SHP77 (cell line): ENCODE data around the gene SNRPD3.
"Not testable (repeated sequence)": the region's sequence is repeated elsewhere in the genome, so short reads cannot be mapped to it uniquely, and the experiment has no call there.

Experiments
- DNase-seq, 2 experiments: peaks; one replicate each; lab custom pipeline; 2025; lab: John Stamatoyannopoulos, UW

Gene SNRPD3

DNA sequence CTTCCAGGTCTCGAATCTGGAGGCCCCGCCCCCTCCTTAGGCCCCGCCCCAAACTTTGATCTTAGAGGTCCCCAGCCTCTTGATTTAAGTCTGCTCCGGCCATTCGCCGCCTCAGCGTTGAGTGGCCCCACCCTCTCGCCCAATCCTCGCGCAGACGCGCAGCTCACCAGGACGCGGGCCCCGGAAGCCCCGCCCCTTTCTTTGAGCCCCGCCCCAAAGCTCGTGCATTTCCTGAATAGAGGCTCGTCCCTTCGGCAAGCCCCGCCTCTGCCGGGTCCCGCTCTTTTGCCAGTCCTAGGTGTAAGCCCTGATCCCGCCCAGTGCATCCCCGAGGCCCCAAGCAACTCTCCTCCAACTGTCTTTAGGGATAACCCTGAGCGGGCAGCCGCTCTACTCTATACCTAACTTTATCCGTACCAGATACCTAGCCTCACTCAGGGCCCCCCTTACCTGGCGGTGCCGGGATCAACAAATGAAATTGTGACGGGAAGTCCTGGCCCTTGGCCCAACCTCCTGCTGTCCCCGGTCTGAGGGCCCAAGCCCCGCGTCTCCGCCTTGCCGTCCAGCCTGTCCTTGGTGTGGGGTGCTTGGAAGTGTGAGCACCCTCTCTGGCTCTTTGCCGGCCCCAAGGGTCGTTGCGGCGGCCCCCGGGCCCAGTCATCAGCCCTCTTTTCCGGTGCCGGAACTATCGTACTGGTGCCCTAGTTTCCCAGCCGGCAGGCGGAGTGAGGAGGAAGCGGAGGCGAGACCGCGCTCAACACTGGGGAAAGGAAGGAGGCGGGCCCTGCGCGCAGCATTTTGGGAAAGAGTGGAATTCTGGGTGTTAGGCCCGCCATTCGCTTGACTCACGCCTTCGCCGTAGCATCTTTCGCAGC is at the start of gene SNRPD3:
TSS of gene SNRPD3 (plus strand) at position 835 of the 875 bp plus-strand sequence. CDS start 1,676 bp downstream, outside the sequence.
- peak; percentile 93 to 96 for DNase-seq

DNA sequence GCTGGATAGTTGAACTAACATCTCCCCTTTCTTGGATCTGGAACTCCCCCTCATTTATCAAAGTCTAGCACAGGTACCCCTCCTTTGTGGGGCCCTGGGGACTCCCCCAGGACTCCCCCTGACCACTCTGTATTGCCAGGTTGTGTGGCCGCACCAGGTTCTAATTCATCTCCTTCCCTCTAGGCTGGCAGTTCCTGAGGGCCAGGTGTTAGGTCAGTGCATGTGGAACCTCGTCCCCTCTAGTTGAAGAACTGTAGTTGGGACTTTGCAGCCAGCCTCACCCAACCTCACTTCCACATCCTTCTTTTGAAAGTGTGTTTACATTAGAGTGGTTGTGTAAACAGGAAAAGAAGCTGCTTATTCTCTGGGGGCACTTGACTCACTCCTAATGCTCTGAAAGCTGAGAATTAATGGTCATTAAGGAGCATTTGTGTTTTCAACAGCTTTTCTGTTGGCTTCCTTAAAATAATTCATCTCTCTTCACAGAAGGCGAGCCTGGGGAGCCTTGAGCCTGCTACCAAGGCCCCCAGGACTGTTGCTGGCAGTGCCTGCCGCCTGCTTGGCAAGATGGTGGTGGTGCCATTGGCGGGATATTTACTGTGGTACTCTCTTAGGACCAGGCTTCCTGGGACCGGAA is 48.9 kb upstream of the SNRPD3 start:
- peak in 1 of 2 experiments; percentile 53 for DNase-seq

DNA sequence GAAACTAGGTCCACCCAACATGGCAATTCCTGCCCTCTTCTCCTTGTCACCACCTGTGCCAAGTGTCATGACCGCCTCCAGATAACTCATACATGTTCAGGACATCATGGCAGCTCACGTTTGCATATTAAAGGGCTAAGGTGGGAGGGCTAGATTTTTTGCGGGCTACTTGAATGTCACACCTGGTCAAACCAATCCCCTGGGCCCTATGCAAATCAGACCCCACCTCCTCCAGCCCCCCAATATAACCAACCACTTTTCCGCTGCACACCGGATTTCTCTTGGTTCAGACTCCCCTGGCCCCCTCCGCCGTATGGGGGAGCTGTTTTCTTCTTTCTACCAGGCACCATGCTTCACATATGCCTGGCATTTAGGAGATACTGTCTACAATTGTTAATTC is 48.1 kb upstream of the SNRPD3 start:
- no peak for DNase-seq

DNA sequence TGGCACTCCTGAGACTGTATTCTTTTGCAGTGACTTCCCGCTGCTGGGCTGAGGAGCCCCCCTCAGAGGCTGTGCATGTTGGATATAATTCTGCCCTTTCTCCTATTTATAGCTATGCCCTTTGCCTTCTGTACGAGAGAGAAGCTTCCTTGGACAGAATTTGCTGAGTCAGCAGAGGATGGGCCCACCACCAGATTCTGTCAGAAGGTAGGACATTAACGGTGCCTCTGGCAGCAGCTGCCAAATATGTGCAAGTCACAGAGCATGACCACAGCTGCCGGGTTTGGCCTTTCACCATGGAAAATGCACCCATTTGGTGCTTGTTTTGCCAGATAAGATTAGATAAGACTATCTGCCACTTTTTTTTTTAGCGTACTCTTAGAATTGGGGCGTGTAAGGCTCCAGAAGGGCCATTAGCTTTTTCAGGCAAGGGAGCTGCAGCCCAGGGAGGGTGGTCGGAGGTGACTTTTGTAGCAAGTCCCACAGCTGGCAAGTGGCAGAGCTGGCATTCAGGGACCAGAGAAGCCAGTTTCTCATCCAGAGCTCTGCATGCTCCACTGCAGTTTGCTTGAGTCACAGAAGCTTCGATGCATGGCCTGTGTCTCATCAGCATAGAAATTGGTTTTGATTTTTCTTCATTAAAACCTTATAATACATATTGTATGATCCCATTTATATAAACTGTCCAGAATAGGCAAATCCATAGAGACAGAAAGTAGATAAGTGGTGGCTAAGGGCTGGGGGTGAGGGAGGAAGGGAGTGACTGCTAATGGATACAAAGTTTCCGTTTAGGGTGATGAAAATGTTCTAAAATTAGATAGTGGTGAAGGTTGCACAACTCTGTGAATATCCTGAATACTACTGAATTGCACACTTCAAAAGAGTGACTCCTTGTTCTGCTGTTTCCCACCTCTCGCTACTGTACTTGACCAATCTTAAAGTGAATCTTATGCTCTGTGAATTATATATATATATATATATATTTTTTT is 44.9 kb upstream of the SNRPD3 start:
- peak in 1 of 2 experiments; percentile 12 for DNase-seq

DNA sequence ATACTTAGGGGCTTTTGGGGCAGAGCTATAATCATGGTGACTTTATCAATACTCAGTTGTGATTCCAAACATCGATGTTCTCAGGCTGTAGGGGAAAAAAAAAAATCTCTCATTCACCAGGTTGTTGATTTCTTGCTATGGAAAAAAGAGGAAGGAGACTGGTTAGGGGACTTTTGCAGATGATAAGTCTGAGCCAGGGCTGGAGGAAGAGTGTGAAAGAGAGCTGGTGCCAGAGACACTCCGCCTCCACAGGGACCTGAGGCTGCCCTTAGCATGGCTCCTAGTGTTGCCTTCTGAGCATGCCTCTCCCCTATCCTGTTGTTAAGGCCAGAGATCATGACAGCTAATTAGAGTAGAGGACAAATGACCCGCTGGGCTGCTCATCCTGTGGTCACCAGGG is 43.8 kb upstream of the SNRPD3 start:
- no peak for DNase-seq

DNA sequence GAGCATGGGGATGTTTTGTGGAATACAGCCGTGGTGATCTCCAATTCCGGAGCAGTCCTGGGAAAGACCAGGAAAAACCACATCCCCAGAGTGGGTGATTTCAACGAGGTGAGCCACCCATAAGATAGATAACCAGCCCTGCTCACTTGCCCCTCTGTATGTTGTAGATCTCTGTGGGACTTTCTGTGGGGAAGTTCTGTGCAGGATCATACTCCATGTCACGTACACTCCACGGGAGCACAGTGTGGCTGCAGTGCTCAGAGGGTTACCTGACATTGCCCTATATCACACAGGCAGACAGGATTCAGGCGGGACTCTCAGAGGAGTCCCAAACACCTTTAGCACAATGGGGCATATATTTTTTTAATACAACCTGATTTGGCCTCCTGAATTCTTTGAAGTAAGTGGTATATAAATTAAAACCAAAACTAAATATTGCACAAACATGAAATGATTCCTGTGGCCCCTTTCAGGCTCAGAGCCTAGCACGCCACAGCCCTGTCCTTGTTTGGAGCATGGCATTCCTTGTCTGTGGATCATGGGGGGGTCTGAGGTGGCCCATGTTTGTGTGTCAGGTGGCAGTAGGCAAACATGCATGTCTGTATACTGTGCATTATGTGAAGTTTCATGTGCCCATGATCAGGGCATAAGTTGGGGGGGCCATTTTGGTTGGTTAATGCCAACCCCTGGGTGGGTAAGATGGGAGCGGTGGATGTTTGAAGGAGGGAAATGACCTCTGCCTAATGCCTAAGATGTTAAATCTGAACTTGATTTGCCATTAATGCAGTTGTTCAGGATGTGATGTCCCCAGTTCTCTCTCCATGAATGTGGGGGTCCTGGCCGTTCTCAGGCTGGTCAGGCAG is 42.2 kb upstream of the SNRPD3 start:
- DNase-seq: no peak

- DNase-seq: no peak
Measured at GRCh38 chr22:24514241-24515026, 41.4 kb upstream of the SNRPD3 start.

DNA sequence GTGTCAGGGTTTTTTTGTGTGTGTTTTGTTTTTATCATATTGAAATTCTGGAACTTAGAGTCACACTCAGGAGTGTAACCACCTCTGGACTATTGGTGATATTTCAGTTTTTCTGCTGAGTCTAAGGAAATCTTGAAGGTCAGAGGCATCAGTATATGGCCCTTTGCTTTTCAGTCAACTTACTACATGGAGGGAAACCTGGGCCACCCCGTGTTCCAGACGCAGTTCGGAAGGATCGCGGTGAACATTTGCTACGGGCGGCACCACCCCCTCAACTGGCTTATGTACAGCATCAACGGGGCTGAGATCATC is 40.8 kb upstream of the SNRPD3 start:
- no peak for DNase-seq

GRCh38 chr22:24516301-24516737 is 39.5 kb upstream of the SNRPD3 start:
- no peak for DNase-seq

- no peak for DNase-seq
Measured at GRCh38 chr22:24517446-24517845, 38.4 kb upstream of the SNRPD3 start.

- DNase-seq: no peak
Measured at GRCh38 chr22:24518228-24518627, 37.6 kb upstream of the SNRPD3 start.

GRCh38 chr22:24518771-24519485 is 36.9 kb upstream of the SNRPD3 start:
- DNase-seq: no peak

- DNase-seq: no peak
Measured at GRCh38 chr22:24519496-24519895, 36.3 kb upstream of the SNRPD3 start.

DNA sequence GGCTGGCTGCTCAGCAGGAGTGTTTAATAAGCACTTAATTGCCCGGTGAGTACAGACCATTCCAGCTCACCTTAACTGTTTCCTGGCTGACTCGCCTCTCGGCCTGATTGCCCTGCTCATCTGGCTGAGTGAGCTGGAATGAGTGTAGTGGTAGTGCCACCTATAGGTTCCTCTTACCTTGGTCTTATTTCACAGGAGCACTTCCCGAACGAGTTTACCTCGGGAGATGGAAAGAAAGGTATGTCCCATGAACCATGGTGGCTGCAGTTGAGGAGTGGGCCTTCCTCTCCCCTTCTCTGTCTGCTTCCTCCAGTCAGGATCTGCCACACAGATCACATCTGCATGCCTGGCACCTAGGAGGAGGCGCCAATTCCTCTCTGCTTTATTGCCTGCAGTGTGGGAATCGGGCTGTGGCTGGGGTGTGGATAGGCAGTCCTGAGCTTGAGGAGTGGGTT is 34.0 kb upstream of the SNRPD3 start:
- peak; percentile 63 to 67 for DNase-seq

DNA sequence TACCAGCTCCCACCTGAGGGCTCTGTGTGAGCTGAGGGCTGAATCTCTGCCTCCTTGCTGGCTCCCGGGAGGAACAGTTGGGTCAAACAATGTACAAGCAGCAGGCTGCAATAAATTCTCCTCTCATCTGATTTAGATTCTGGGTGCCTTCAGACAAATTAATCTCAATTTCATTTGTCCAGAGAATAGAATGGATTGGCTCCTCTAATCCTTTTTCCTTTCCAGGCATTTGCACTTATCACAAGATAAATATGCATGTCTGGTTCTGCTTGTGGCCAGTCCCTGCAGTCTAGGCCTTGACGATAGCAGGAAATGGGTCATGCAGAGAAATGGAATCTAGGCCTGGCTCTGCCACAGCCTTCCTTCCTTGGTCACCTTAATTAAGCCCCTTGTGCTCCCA is 31.9 kb upstream of the SNRPD3 start:
- no peak for DNase-seq

DNA sequence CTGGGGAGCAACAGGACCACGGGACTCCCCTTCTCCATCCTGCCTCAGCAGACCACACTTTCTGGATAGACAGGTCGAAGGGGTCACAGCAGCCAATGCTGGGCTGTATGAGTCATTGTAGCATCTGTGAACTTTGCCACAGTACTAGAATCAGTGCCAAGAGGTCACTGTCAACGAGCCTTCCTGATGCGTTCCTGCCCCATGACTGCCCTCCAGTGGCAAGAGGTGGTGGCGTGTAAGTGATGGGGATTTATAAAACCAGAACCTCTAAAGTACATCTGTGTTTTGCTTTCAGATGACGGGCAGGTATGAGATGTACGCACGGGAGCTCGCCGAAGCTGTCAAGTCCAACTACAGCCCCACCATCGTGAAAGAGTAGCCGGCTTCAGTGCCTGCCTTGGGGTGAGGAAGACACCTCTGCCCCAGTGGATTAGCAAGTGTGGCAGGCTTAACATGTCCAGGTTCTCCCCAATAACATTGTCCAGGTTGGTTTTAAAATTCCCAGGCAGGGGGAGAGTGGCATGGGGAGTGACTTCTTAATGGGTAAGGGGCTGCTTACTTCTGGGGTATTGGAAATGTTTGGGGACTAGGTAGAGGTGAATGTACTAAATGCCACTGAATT is 30.3 kb upstream of the SNRPD3 start:
- peak; percentile 41 to 63 for DNase-seq

GRCh38 chr22:24526191-24526590 is 29.6 kb upstream of the SNRPD3 start:
- no peak for DNase-seq

DNA sequence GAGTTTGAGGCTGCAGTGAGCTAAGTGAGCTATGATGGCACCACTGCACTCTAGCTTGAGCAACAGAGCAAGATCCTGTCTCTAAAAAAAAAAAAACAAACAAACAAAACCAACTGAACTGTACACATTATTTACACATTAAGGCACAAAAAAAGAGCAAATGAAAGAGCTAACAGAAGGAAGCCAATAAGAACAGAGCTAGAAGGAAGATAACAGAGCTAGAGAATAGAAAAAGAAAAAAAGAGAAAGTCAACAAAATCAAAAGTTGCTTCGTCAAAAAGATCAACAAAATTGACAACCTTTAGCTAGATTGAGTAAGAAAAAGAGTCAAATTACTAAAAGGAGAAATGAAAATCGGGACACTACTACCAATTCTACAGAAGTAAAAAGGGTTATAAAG is 25.9 kb upstream of the SNRPD3 start:
- DNase-seq: no peak

DNA sequence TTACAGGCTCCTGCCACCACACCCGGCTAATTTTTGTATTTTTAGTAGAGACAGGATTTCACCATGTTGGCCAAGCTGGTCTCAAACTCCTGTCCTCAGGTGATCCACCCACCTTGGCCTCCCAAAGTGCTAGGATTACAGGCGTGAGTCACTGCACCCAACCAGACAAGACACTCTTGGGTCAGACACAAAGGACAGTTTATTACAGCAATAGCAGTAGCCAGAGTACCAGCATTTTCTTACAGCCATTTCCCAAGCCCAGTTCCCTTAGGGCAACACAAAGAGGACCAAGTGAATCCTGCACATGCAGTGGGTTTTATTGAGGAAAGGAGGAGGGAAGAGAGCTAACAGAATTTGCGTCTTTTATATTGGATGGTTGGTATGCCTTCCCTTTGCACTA is 24.8 kb upstream of the SNRPD3 start:
- not testable (repeated sequence) for DNase-seq
